ENCODE measurements around the gene DET1. TPM values are rescaled to one million over a fixed set of nuclear protein-coding genes. Genes with fewer than 3 reads are reported as not detected.

DET1 gene
- polyA plus RNA-seq, 1 donor from 2014 or later, result 12.9 TPM

DNA sequence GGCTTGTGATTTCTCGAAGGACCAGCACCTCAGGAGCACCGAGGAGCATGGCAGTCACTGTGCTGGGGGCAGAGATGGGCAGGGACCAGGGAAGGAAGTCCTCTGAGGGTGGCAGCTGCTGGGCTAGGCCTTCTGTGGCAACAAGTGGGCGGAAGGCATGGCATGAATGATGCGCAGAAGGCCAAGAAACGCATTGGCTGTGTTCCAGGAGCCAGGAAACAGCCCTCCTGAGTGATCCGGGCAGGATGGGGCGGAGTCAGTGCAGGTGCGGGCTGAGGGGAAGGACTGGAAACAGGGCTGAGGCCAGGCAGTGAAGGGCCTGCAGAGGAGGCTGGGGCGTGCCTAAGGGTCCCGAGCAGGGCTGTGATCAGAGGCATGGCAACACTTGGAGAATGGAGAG, 55.3 kb downstream of the DET1 start:
- TF ChIP-seq, protein P1, sequence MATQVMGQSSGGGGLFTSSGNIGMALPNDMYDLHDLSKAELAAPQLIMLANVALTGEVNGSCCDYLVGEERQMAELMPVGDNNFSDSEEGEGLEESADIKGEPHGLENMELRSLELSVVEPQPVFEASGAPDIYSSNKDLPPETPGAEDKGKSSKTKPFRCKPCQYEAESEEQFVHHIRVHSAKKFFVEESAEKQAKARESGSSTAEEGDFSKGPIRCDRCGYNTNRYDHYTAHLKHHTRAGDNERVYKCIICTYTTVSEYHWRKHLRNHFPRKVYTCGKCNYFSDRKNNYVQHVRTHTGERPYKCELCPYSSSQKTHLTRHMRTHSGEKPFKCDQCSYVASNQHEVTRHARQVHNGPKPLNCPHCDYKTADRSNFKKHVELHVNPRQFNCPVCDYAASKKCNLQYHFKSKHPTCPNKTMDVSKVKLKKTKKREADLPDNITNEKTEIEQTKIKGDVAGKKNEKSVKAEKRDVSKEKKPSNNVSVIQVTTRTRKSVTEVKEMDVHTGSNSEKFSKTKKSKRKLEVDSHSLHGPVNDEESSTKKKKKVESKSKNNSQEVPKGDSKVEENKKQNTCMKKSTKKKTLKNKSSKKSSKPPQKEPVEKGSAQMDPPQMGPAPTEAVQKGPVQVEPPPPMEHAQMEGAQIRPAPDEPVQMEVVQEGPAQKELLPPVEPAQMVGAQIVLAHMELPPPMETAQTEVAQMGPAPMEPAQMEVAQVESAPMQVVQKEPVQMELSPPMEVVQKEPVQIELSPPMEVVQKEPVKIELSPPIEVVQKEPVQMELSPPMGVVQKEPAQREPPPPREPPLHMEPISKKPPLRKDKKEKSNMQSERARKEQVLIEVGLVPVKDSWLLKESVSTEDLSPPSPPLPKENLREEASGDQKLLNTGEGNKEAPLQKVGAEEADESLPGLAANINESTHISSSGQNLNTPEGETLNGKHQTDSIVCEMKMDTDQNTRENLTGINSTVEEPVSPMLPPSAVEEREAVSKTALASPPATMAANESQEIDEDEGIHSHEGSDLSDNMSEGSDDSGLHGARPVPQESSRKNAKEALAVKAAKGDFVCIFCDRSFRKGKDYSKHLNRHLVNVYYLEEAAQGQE (IDR thresholded peaks at IDR 0.05; ENCODE audit: borderline replicate concordance), result no peak
- TF ChIP-seq EP300 (conservative IDR thresholded peaks at IDR 0.05; ENCODE audit: poor library complexity, severe bottlenecking), result no peak
- TF ChIP-seq EZH2 (IDR thresholded peaks at IDR 0.05; ENCODE audit: borderline replicate concordance, insufficient read depth, low read length, poor library complexity, severe bottlenecking), result no peak

DNA sequence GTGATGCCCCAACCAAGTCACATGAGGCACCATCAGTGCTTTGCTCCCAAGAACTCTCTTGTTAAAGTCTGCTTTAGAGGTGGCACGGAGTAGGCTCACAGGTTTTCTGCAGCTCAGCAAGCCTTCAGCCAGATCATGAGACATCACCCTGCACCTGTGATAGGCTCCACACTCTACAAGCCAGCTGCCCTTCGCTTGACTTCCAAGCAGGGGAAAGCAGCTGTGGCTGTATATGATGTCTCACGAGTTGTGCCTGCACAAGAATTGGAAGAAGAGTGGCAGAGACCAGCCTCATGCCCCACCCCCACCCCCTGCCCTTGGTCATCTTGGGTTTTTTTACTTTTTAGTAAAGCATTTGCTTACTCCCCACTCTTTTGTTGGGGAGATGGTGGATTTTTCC, 56.4 kb downstream of the DET1 start:
- no peaks in the 10 kb centered on the region for H4K20me1 ChIP-seq (ENCODE audit: insufficient read depth)
- no peaks in the 10 kb centered on the region for H3K79me2 ChIP-seq (replicated peaks; ENCODE audit: insufficient read depth, low read length)
- H3K27ac ChIP-seq (ENCODE audit: low read length), result no peak overlapping the region
- H3K9me3 ChIP-seq (ENCODE audit: low read length), result no peaks in the 10 kb centered on the region
- H3F3A ChIP-seq (ENCODE audit: insufficient read depth, low read length, poor library complexity, severe bottlenecking), result no peaks in the 10 kb centered on the region
- no peak overlapping the region for H2AFZ ChIP-seq (ENCODE audit: low read depth, low read length)
- H3K9ac ChIP-seq (ENCODE audit: low read length), result no peak overlapping the region
- H3K4me3 ChIP-seq (ENCODE audit: low read length), result no peak overlapping the region
- TF ChIP-seq POLR2AphosphoS5 (IDR thresholded peaks at IDR 0.05), result no peak
- TF ChIP-seq TAF1 (IDR thresholded peaks at IDR 0.05; ENCODE audit: low read depth), result no peak
- TF ChIP-seq, protein P1 (IDR thresholded peaks at IDR 0.05; ENCODE audit: borderline replicate concordance), result no peak
- TF ChIP-seq, protein P2, sequence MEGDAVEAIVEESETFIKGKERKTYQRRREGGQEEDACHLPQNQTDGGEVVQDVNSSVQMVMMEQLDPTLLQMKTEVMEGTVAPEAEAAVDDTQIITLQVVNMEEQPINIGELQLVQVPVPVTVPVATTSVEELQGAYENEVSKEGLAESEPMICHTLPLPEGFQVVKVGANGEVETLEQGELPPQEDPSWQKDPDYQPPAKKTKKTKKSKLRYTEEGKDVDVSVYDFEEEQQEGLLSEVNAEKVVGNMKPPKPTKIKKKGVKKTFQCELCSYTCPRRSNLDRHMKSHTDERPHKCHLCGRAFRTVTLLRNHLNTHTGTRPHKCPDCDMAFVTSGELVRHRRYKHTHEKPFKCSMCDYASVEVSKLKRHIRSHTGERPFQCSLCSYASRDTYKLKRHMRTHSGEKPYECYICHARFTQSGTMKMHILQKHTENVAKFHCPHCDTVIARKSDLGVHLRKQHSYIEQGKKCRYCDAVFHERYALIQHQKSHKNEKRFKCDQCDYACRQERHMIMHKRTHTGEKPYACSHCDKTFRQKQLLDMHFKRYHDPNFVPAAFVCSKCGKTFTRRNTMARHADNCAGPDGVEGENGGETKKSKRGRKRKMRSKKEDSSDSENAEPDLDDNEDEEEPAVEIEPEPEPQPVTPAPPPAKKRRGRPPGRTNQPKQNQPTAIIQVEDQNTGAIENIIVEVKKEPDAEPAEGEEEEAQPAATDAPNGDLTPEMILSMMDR (IDR thresholded peaks at IDR 0.05; ENCODE audit: poor library complexity, severe bottlenecking), result no peak
- no peak for TF ChIP-seq MXI1 (conservative IDR thresholded peaks at IDR 0.05; ENCODE audit: poor library complexity, severe bottlenecking)
- TF ChIP-seq EP300 (conservative IDR thresholded peaks at IDR 0.05; ENCODE audit: poor library complexity, severe bottlenecking), result no peak
- no peak for TF ChIP-seq EZH2 (IDR thresholded peaks at IDR 0.05; ENCODE audit: borderline replicate concordance, insufficient read depth, low read length, poor library complexity, severe bottlenecking)
- no peak for TF ChIP-seq RAD21 (conservative IDR thresholded peaks at IDR 0.05)
- H3K9me2 ChIP-seq (ENCODE audit: insufficient read depth, low read length), result no peaks in the 10 kb centered on the region
- no peaks in the 10 kb centered on the region for H3K27me3 ChIP-seq (ENCODE audit: insufficient read depth, low read depth, low read length)
- no peak overlapping the region for H3K4me2 ChIP-seq (ENCODE audit: low read length)
- H3K36me3 ChIP-seq (ENCODE audit: insufficient read depth, low read length), result no peaks in the 10 kb centered on the region

More for the DNA sequence above, 55.3 kb downstream of the DET1 start:
- Histone ChIP-seq H3F3A (ENCODE audit: insufficient read depth, low read length, poor library complexity, severe bottlenecking) (no peaks in the 10 kb centered on the region), H4K20me1 (ENCODE audit: insufficient read depth) (no peaks in the 10 kb centered on the region), H3K79me2 (replicated peaks; ENCODE audit: insufficient read depth, low read length) (no peaks in the 10 kb centered on the region), H3K36me3 (ENCODE audit: insufficient read depth, low read length) (no peaks in the 10 kb centered on the region), H2AFZ (ENCODE audit: low read depth, low read length) (no peak overlapping the region), H3K4me3 (ENCODE audit: low read length) (no peak overlapping the region), H3K27me3 (ENCODE audit: insufficient read depth, low read depth, low read length) (no peaks in the 10 kb centered on the region), H3K9me3 (ENCODE audit: low read length) (no peaks in the 10 kb centered on the region), H3K4me2 (ENCODE audit: low read length) (no peak overlapping the region), H3K27ac (ENCODE audit: low read length) (no peak overlapping the region), H3K9me2 (ENCODE audit: insufficient read depth, low read length) (no peaks in the 10 kb centered on the region), H3K9ac (ENCODE audit: low read length) (no peak overlapping the region)

All from neural cell (in vitro differentiated cells).